Embryonic facial prominence (tissue), 1 donor: ENCODE measurements around the gene PI4KA.
A peak's percentile ranks its signal among the peaks of the same experiment; 100 is the strongest.

Experiments
- DNase-seq: peaks from one replicate; pipeline ENCODE4 v3.0.0-alpha.2; 2016; ENCODE audit errors: extremely low spot score

Gene PI4KA

DNA sequence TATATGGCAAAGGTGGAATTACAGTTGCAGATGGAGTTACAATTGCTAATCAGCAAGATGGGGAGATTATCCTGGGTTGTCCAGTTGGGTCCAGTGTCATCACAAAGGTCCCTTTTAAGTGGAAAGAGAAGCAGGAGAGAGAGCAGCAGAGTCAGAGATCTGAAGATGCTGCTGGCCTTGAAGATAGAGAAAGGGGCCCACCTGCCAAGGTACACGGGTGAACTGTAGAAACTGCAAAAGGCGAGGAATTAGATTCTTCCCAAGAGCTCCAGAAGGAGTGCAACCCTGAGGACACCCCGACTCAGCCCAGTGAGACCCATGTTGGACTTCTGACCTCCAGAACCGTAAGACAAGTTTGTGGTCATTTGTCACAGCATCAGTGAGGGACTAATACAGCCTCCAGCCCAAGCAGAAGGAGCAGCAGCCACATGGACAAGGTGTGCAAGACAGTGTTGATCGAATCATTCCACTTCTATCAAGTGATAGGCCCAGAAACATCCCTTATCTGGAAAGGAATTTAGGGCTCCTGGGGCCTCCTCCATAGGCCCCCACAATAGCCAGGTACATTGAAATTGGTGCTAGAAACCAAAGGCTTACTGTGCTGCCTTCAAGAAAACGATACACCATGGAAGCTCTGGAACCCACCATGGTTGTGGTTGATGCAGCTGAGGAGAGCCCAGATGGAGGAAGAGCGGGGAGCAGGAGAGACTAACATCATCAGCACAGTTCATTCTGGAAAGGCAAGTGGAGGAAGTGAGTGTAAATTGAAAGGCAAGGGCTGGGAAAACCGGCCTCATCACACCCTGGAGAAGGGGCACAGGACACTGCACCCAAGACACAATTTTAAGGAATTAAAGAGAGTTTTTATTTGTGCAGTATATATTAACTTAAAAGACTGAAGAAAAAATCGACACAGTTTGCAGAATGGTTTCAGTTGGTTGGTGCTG lies 23.5 kb upstream of the PI4KA start:
- no peak for DNase-seq

DNA sequence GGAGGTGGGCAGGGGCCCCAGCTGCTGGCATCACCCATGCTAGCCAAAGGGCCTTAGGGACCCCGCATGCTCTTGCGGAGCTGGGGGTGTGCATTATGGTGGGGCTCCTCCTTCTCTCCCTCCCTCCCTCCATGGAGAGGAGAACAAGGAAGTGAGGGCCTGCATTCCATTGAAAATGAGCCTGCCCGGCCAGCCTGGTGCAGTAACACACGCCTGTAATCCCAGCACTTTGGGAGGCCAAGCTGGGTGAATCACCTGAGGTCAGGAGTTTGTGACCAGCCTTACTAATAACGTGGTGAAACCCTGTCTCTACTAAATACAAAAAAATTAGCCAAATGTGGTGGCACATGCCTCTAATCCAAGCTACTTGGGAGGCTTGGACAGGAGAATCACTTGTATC lies 22.6 kb upstream of the PI4KA start:
- no peak for DNase-seq

DNA sequence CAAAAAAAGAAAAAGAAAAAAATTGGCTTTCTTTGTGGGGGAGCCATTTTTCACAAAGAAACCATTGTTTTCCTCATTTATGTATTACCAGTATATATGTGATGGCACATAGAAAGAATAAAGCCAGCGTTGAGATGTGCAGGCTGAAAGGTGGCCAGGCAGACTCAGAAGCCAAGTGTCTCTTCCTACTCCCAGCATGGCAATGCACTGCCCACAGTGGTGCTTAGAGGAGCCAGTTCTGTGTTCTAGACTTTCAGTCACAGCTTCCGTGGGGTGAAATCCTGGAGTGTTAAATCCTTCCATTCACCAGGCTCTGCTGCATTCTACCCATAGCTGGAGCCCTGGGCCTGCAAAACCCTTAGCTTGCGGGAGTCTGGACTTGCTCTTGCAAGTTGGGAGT lies 19.1 kb upstream of the PI4KA start:
- no peak for DNase-seq

DNA sequence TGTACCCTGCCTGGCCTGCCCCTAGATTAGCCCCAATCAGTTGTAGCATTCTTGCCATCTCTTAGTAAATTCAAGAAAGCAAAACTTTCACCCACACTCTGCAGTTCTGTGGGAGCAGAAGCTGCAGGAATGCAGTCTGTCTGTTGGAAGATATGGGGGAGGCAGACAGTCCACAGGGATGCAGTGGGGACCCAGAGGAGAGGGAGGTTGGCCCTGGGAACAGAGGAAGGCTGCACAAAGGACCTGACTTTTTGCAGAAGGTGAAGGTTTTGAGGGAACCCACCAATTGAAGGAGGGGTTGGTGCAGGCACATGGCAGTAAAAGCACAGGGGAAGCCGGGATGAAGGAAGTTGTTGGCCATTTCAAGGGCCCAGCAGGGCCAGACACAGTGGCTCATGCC lies 16.7 kb upstream of the PI4KA start:
- no peak for DNase-seq

- DNase-seq: no peak
Observed at GRCh38 chr22:20873214-20873613, 14.6 kb upstream of the PI4KA start.

GRCh38 chr22:20869234-20869633 lies 10.6 kb upstream of the PI4KA start:
- no peak for DNase-seq

- DNase-seq: no peak
Observed at GRCh38 chr22:20868025-20868962, 9.7 kb upstream of the PI4KA start.

- no peak for DNase-seq
Observed at GRCh38 chr22:20867179-20868024, 8.8 kb upstream of the PI4KA start.

- no peak for DNase-seq
Observed at GRCh38 chr22:20866736-20867135, 8.1 kb upstream of the PI4KA start.

GRCh38 chr22:20865875-20866445 lies 7.3 kb upstream of the PI4KA start:
- no peak for DNase-seq

DNA sequence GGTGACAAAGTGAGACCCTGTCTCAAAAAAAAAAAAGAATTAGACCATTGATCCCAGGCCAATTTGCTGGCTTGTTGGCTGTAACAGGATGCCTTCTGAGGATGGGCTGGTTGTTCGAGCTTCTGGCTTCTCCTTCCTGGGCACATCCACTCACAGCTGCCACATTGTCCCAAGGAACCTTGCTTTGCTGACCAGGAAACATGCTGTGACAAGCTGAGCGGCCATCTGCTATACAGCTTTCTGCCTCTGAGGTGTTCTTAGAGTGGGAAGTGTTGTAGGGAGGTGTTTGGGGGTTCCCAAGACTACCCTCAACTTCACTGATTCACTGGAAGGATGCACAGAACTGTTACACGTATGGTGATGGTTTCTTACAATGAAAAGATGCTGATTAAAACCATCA lies 6.7 kb upstream of the PI4KA start:
- DNase-seq: no peak

GRCh38 chr22:20864186-20864908 lies 5.7 kb upstream of the PI4KA start:
- DNase-seq: no peak

GRCh38 chr22:20863366-20863765 lies 4.8 kb upstream of the PI4KA start:
- DNase-seq: no peak

DNA sequence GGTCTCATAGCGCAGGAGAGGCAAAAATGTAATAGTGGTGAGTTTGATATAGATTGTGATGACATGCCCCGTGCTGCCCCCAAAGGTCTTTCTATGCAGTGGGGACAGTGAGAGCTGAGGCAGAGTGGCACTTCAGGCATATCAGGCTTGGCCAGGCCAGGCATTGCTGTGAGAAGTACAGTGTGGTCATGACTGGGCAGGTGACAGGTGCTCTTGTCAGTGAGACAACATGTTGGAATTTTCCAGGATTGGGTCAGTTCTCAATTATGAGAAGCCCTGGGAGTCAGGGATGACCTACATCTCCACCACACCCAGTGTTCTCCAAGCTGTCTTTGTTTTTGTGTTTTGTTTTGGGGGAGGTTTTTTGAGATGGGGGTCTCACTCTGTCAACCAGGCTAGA lies 3.9 kb upstream of the PI4KA start:
- no peak for DNase-seq

DNA sequence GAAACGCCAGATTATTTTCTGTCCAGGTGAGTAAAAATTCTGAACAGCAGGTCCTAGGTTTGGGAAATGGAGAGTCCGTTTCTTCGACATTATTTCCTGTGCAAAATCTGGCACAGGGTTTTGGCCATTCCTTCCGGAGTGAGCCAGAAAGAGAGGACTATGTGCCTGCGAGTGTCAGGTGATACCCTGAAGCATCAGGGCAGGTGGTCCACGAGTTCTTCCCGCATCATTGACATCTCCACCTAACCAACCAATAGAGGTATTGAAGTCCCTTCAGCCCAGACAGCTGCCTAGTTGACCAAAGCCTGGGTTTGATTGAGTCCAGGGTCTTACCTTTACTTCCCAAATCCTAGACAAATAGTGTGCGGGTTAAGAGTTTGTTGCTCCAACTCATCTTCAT lies 1.0 kb upstream of the PI4KA start:
- DNase-seq: no peak

GRCh38 chr22:20857838-20858614 lies 585 bp downstream of the PI4KA start:
- peak; percentile 79 for DNase-seq

- no peak for DNase-seq
Observed at GRCh38 chr22:20857247-20857643, 1.4 kb downstream of the PI4KA start.

- DNase-seq: no peak
Observed at GRCh38 chr22:20853236-20853660, 5.4 kb downstream of the PI4KA start.

DNA sequence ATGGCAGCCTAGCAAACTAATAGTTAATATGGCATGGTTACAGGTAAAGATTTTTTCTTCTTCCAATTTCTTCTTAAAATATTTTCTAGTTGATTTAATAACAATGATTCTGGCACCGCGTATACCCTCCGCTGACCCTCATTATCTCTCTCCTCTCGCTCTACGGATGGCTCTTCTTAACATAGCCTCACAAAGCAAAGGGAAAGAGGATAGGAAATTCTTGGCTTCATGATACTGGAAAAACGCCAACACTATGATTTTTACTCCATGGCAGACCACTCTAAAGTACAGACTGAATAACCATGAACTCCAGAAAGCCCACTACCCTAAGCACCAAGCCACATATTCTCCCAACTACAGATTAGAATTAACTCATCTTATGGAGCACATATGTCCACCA lies 6.1 kb downstream of the PI4KA start:
- no peak for DNase-seq

- DNase-seq: no peak
Observed at GRCh38 chr22:20852076-20852475, 6.5 kb downstream of the PI4KA start.
